ENCODE results near the gene MTUS2. TPM values are rescaled to one million over a fixed set of nuclear protein-coding genes. Genes with fewer than 3 reads are reported as not detected.
A peak's percentile ranks its signal among the peaks of the same experiment; 100 is the strongest.

The MTUS2 gene
- polyA plus RNA-seq, 3 donors from 2014 or later: 0.02 TPM; not detected in 2

- Mint-ChIP-seq H3K27me3 (ENCODE audit: low read depth in 3 of 3) (peaks cover 3 to 14% (median 6%) of the 10 kb centered on the region in 3 donors), H3K4me1 (peaks cover 0 to 2% of the 10 kb centered on the region in 2 donors), H3K4me3 (no peak overlapping the region), H3K36me3 (no peaks in the 10 kb centered on the region), H3K9me3 (no peaks in the 10 kb centered on the region), H3K27ac (no peak overlapping the region)
- DNase-seq: no peak
These were observed 680.2 kb downstream of the MTUS2 start for GRCh38 chr13:29500386-29500785.

- no peak overlapping the region for H3K4me3 Mint-ChIP-seq
- H3K4me1 Mint-ChIP-seq: peaks cover 0 to 2% of the 10 kb centered on the region in 2 donors
- no peaks in the 10 kb centered on the region for H3K9me3 Mint-ChIP-seq
- DNase-seq: no peak
- peaks cover 2 to 5% (median 4%) of the 10 kb centered on the region in 3 donors for H3K27me3 Mint-ChIP-seq (ENCODE audit: low read depth in 3 of 3)
- no peak overlapping the region for H3K27ac Mint-ChIP-seq
- H3K36me3 Mint-ChIP-seq: no peaks in the 10 kb centered on the region
These were observed 681.5 kb downstream of the MTUS2 start for GRCh38 chr13:29501674-29502073.

DNA sequence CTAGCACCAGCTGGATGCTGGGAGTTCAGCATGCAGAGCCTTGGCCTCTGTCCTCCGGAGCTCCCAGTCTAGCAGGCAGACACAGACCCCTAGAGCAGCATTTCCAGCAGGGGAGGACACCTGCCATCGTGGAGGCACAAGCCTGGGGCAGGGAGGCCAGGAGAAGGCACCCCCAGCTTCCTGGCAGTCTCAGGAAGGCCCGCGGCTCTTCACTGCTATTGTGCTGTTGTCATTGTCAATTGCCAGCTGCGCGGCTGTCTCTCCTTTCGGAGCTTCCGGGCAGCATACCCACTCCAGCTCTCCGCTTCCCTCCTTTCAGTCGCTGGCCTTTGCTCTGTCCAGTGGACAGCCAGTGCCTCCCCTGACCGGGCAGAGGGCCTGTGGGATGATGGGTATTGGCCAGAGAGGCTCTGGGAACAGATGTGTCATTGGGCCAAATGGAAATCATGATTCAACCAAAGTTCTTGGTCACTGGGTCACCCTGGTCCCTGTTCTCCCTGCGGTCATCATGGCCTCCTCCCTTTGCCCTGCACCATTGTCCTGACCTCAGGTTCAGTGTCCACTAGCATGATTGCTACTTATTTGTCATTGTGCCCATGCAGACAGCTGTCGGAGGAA lies 682.4 kb downstream of the MTUS2 start:
- Mint-ChIP-seq H3K27me3 (ENCODE audit: low read depth in 3 of 3) (peaks cover 2 to 4% (median 3%) of the 10 kb centered on the region in 3 donors), H3K4me1 (peaks cover 0 to 2% of the 10 kb centered on the region in 2 donors), H3K27ac (no peak overlapping the region), H3K36me3 (no peaks in the 10 kb centered on the region), H3K9me3 (no peaks in the 10 kb centered on the region), H3K4me3 (no peak overlapping the region)
- no peak for DNase-seq

- Mint-ChIP-seq H3K27me3 (ENCODE audit: low read depth in 3 of 3) (peaks cover 2 to 4% (median 3%) of the 10 kb centered on the region in 3 donors), H3K36me3 (no peaks in the 10 kb centered on the region), H3K4me1 (peaks cover 0 to 2% of the 10 kb centered on the region in 2 donors), H3K4me3 (no peak overlapping the region), H3K27ac (no peak overlapping the region), H3K9me3 (no peaks in the 10 kb centered on the region)
- no peak for DNase-seq
These were observed 683.1 kb downstream of the MTUS2 start for GRCh38 chr13:29503041-29503837.

- Mint-ChIP-seq H3K27ac (no peak overlapping the region), H3K9me3 (no peaks in the 10 kb centered on the region)
These were observed 684.6 kb downstream of the MTUS2 start for GRCh38 chr13:29504691-29505090.

GRCh38 chr13:29505511-29505910 lies 685.4 kb downstream of the MTUS2 start:
- no peaks in the 10 kb centered on the region for H3K9me3 Mint-ChIP-seq
- no peak overlapping the region for H3K27ac Mint-ChIP-seq
- H3K4me3 Mint-ChIP-seq: no peak overlapping the region
- no peak for DNase-seq
- peaks cover 5 to 11% of the 10 kb centered on the region in 2 donors for H3K4me1 Mint-ChIP-seq
- no peaks in the 10 kb centered on the region for H3K36me3 Mint-ChIP-seq
- peaks cover 0 to 6% (median 3%) of the 10 kb centered on the region in 3 donors for H3K27me3 Mint-ChIP-seq (ENCODE audit: low read depth in 3 of 3)

More at GRCh38 chr13:29504691-29505090, 684.6 kb downstream of the MTUS2 start:
- Mint-ChIP-seq H3K27me3 (ENCODE audit: low read depth in 3 of 3) (peaks cover 0 to 6% (median 3%) of the 10 kb centered on the region in 3 donors), H3K4me1 (peaks cover 5 to 11% of the 10 kb centered on the region in 2 donors), H3K4me3 (no peak overlapping the region), H3K36me3 (no peaks in the 10 kb centered on the region)
- DNase-seq: no peak

DNA sequence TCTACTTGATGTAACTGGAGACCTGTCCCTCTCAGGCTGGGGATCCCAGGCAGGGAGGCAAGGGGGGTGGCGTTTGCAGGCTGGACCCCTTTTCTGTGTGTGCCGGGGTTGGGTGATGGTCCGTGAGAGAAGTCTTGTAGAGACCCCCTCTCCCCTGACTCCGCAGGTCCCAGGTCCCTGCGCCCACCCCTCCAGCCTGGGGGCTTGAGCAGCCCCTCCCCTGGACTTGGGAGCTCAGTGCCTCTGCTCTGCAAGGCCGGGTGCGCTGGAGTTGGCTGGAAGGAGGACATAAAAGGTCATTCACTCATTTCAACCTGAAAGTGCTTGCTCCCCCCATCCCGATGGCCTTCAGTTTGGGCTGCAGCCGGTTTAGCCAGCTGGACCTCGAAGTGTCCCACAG lies 685.8 kb downstream of the MTUS2 start:
- H3K4me1 Mint-ChIP-seq: peaks cover 5 to 11% of the 10 kb centered on the region in 2 donors
- no peaks in the 10 kb centered on the region for H3K36me3 Mint-ChIP-seq
- peaks cover 0 to 6% (median 3%) of the 10 kb centered on the region in 3 donors for H3K27me3 Mint-ChIP-seq (ENCODE audit: low read depth in 3 of 3)
- H3K27ac Mint-ChIP-seq: no peak overlapping the region
- no peak for DNase-seq
- H3K9me3 Mint-ChIP-seq: no peaks in the 10 kb centered on the region
- no peak overlapping the region for H3K4me3 Mint-ChIP-seq

DNA sequence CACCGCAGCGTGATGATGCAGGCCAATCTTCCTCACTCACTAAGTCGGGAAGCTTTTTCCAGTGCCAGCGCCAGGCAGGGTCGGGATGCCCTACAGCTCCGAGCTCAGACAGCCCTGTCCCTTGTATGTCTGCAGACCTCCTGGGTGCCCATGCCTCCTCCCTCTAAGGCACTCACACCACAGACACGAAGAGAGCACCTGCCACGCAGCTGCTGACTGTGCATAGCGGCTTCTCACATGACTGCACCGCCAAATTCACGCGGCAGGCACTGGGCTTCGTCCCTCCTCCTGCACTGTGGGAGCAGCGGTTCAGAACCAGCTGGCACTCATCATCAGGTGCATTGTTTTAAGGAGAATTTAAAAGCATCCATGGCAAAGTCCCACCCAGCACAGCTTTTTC lies 687.2 kb downstream of the MTUS2 start:
- H3K4me1 Mint-ChIP-seq: peaks cover 5 to 11% of the 10 kb centered on the region in 2 donors
- peaks cover 0 to 6% (median 0%) of the 10 kb centered on the region in 3 donors for H3K27me3 Mint-ChIP-seq (ENCODE audit: low read depth in 3 of 3)
- H3K4me3 Mint-ChIP-seq: no peak overlapping the region
- DNase-seq: no peak
- H3K27ac Mint-ChIP-seq: no peak overlapping the region
- no peaks in the 10 kb centered on the region for H3K36me3 Mint-ChIP-seq
- no peaks in the 10 kb centered on the region for H3K9me3 Mint-ChIP-seq

GRCh38 chr13:29508130-29508875 lies 688.2 kb downstream of the MTUS2 start:
- no peak overlapping the region for H3K4me3 Mint-ChIP-seq
- H3K4me1 Mint-ChIP-seq: peaks cover 5 to 9% of the 10 kb centered on the region in 2 donors
- no peaks in the 10 kb centered on the region for H3K36me3 Mint-ChIP-seq
- peaks cover 0 to 6% (median 0%) of the 10 kb centered on the region in 3 donors for H3K27me3 Mint-ChIP-seq (ENCODE audit: low read depth in 3 of 3)
- peak overlapping the region in 1 of 6 donors; percentile 50 for H3K27ac Mint-ChIP-seq
- no peaks in the 10 kb centered on the region for H3K9me3 Mint-ChIP-seq
- DNase-seq: peak; percentile 55 to 66 (median 58)

DNA sequence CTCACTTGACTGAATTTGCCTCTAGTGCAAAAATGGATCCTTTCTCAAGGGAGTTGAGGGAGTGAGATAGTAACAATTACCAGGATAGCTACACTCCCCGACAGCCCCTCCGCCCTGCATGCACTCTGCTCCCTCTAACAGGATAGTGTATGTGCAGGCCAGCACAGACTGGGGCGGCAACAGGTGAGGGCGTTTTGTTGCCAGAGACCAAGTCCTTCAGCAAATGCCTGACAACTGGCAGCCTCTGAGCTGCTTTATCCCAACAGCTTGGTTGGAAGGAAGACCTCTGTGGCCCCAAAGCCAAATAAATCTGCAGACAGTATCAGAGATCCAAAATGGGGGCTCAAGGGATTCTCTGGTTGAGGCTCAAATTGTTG lies 688.7 kb downstream of the MTUS2 start:
- DNase-seq: no peak
- peak overlapping the region in 1 of 6 donors; percentile 26 for H3K27ac Mint-ChIP-seq
- no peaks in the 10 kb centered on the region for H3K9me3 Mint-ChIP-seq
- no peaks in the 10 kb centered on the region for H3K36me3 Mint-ChIP-seq
- peaks cover 0 to 6% (median 0%) of the 10 kb centered on the region in 3 donors for H3K27me3 Mint-ChIP-seq (ENCODE audit: low read depth in 3 of 3)
- H3K4me1 Mint-ChIP-seq: peaks cover 5 to 9% of the 10 kb centered on the region in 2 donors
- no peak overlapping the region for H3K4me3 Mint-ChIP-seq

- H3K9me3 Mint-ChIP-seq: no peaks in the 10 kb centered on the region
- H3K27ac Mint-ChIP-seq: peak overlapping the region in 3 of 6 donors; percentile 25 to 53 (median 26)
- no peaks in the 10 kb centered on the region for H3K36me3 Mint-ChIP-seq
- H3K4me3 Mint-ChIP-seq: no peak overlapping the region
- peaks cover 0 to 6% (median 0%) of the 10 kb centered on the region in 3 donors for H3K27me3 Mint-ChIP-seq (ENCODE audit: low read depth in 3 of 3)
- DNase-seq: no peak
- H3K4me1 Mint-ChIP-seq: peaks cover 5 to 9% of the 10 kb centered on the region in 2 donors
These were observed 690.0 kb downstream of the MTUS2 start for GRCh38 chr13:29509999-29510589.

DNA sequence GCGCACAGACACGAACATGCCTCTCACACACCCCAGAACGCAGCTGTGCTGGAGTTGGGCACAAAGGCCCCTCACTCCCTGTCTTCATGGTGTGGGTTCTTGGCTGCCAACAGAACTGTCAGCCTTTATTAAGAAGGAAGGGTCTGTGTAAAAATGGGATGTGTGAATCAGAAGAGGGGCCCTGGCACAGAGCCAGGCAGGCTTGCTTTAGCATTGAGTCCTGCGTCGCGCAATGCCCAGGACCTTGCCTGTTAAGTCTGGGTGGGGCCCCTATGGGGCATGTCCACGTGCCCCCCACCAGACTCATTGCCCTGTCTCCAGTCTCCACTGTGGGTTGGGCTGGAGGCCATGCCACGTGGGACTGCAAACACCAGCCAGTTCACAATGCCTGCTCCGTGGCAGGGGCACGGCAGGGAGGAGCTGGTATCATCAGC lies 690.5 kb downstream of the MTUS2 start:
- Mint-ChIP-seq H3K27me3 (ENCODE audit: low read depth in 3 of 3) (peaks cover 0 to 4% (median 0%) of the 10 kb centered on the region in 3 donors), H3K9me3 (no peaks in the 10 kb centered on the region), H3K27ac (peak overlapping the region in 1 of 6 donors; percentile 19), H3K4me1 (peaks cover 5 to 9% of the 10 kb centered on the region in 2 donors), H3K4me3 (no peak overlapping the region), H3K36me3 (peaks cover 0 to 1% (median 0%) of the 10 kb centered on the region in 3 donors)
- DNase-seq: no peak

DNA sequence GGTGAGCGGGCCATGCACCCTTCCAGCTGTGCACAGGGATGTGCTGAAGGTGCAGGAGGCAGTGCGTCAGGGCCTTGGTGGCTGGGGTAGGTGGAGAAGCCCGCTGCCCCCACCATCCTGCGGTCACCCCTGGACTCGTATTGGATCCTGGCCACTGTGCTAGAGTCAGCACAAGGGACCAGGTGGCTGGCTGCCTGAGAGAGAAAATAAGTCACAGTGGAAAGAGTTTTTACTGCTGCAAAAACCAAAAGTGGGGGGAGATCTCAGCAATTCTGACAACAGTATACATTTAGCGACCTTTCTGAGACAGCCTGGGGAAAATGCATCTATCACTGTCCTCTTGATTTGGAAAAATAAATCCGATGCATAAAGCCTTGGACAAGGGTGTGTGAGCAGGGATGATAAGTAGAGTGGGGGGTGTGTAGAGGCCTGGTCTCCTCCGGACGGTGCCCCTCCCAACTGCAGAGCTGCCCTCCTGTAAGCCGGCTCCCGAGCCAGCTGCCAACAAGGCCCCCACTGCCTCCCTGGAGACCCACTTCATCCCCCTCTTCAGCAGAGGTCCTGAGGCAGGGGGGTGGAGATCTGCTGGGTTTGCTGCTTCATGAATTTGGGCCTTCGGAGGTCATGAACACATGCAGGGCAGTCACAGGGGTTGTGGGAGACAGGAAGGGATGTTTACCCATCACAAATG lies 691.1 kb downstream of the MTUS2 start:
- H3K27me3 Mint-ChIP-seq (ENCODE audit: low read depth in 3 of 3): peaks cover 0 to 4% (median 0%) of the 10 kb centered on the region in 3 donors
- no peak for DNase-seq
- no peak overlapping the region for H3K4me3 Mint-ChIP-seq
- H3K27ac Mint-ChIP-seq: peak overlapping the region in 1 of 6 donors; percentile 57
- peaks cover 0 to 7% (median 1%) of the 10 kb centered on the region in 3 donors for H3K36me3 Mint-ChIP-seq
- H3K4me1 Mint-ChIP-seq: peaks cover 5 to 9% of the 10 kb centered on the region in 2 donors
- no peaks in the 10 kb centered on the region for H3K9me3 Mint-ChIP-seq

Measured in immature natural killer cell (primary cell).